Ishikawa (cell line): Measurements from ENCODE around the gene TMEM270.

Experiments
- CEBPB ChIP-seq: IDR thresholded peaks from 2 replicates; pipeline ENCODE4 v1.6.1; 2012
- EP300 ChIP-seq: IDR thresholded peaks from 2 replicates; pipeline ENCODE4 v1.6.1; 2012; ENCODE audit warnings: borderline replicate concordance
- NFIC ChIP-seq: IDR thresholded peaks from 2 replicates; pipeline ENCODE4 v1.6.1; 2012
- RAD21 ChIP-seq: IDR thresholded peaks from 2 replicates; pipeline ENCODE4 v1.6.1; 2012; ENCODE audit warnings: low read depth
- TCF12 ChIP-seq: IDR thresholded peaks from 2 replicates; pipeline ENCODE4 v1.6.1; 2012; ENCODE audit warnings: low read depth
- TEAD4 ChIP-seq: IDR thresholded peaks from 2 replicates; pipeline ENCODE4 v1.6.1; 2012
- YY1 ChIP-seq: IDR thresholded peaks from 2 replicates; pipeline ENCODE4 v1.6.1; 2012; ENCODE audit warnings: low read depth
- ZBTB7A ChIP-seq: IDR thresholded peaks from 2 replicates; pipeline ENCODE4 v1.6.1; 2012; ENCODE audit warnings: low read depth
- TF ChIP-seq, protein P1 (sequence below): IDR thresholded peaks from 2 replicates; pipeline ENCODE4 v1.6.1; 2012
- TF ChIP-seq, protein P2 (sequence below): IDR thresholded peaks from 2 replicates; pipeline ENCODE4 v1.6.1; 2012; ENCODE audit warnings: low read depth, mild to moderate bottlenecking
- TF ChIP-seq, protein P3 (sequence below): IDR thresholded peaks from 2 replicates; pipeline ENCODE4 v1.6.1; 2012

DNA sequence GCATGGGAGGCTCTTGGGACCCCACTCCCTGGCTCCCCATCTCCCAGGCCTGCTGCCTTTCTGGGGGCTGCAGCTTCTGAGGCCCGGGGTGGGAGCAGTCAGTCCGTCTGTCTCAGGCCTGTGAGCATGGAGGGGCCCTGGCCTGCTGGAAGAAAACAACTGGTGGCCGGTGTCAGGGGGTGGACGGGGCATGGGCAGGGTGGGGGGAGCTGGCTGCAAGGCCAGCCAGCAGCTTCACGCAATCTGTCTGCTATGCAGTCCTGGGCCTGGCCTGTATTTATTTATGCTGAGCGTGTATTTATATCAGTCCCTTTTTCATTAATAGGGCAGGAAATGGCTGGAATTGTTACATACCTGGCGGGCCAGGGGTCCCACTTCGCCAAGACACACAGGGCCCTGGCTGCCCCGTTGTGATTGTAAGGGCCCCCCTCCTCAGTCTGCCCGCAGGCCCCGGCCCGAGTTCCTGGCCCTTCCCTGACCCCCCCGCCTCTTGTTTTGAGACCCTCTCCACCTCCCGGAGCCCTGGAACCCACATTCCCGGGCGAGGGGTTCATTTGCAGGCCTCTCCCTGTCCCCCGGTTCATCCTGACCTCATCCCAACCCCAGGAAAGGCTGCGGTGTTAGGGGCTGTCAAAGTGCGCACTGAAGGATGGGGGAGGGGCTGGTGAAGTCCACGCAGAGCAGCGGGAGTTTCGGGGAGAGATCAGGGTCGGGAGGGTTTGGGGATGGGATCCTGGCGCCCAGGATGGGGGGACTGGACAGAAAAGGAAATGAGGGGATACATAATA is 8.2 kb downstream of the TMEM270 start:
- TF ChIP-seq, protein P1, sequence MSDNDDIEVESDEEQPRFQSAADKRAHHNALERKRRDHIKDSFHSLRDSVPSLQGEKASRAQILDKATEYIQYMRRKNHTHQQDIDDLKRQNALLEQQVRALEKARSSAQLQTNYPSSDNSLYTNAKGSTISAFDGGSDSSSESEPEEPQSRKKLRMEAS: no peak
- TF ChIP-seq EP300: no peak
- TF ChIP-seq, protein P2, sequence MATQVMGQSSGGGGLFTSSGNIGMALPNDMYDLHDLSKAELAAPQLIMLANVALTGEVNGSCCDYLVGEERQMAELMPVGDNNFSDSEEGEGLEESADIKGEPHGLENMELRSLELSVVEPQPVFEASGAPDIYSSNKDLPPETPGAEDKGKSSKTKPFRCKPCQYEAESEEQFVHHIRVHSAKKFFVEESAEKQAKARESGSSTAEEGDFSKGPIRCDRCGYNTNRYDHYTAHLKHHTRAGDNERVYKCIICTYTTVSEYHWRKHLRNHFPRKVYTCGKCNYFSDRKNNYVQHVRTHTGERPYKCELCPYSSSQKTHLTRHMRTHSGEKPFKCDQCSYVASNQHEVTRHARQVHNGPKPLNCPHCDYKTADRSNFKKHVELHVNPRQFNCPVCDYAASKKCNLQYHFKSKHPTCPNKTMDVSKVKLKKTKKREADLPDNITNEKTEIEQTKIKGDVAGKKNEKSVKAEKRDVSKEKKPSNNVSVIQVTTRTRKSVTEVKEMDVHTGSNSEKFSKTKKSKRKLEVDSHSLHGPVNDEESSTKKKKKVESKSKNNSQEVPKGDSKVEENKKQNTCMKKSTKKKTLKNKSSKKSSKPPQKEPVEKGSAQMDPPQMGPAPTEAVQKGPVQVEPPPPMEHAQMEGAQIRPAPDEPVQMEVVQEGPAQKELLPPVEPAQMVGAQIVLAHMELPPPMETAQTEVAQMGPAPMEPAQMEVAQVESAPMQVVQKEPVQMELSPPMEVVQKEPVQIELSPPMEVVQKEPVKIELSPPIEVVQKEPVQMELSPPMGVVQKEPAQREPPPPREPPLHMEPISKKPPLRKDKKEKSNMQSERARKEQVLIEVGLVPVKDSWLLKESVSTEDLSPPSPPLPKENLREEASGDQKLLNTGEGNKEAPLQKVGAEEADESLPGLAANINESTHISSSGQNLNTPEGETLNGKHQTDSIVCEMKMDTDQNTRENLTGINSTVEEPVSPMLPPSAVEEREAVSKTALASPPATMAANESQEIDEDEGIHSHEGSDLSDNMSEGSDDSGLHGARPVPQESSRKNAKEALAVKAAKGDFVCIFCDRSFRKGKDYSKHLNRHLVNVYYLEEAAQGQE: no peak
- no peak for TF ChIP-seq CEBPB
- TF ChIP-seq, protein P3, sequence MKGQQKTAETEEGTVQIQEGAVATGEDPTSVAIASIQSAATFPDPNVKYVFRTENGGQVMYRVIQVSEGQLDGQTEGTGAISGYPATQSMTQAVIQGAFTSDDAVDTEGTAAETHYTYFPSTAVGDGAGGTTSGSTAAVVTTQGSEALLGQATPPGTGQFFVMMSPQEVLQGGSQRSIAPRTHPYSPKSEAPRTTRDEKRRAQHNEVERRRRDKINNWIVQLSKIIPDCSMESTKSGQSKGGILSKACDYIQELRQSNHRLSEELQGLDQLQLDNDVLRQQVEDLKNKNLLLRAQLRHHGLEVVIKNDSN: no peak
- no peak for TF ChIP-seq RAD21
- no peak for TF ChIP-seq TEAD4
- TF ChIP-seq TCF12: no peak
- TF ChIP-seq NFIC: no peak
- TF ChIP-seq YY1: no peak
- no peak for TF ChIP-seq ZBTB7A
